CD4-positive, alpha-beta T cell treated with Interleukin-2 at 100 ng/mL for 4 hours (primary cell): ENCODE measurements around the gene DESI2.

Source experiments
- DNase-seq: peaks from one replicate; pipeline ENCODE4 v3.0.0-alpha.2; 2020; ENCODE audit warnings: low spot score

DESI2 gene

DNA sequence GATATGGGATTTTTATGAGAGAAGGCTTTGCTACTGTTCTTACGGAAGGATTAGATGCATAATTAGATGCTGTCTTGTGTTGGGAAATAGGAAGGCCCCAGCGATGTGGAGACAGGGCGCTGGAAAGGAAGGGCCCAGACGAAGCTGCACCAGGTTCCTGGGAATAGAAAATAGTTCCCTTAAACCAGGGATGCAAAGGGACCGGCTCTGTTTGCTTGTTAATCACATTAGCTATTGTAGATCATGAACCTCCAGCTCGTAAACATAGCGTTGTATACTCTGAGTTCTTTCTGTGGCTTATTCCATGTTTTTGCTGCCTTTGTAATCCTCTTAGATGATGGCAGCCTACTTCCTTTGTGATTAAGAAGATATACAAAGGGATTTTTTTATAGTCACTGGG lies 102.7 kb downstream of the DESI2 start:
- DNase-seq, result no peak

DNA sequence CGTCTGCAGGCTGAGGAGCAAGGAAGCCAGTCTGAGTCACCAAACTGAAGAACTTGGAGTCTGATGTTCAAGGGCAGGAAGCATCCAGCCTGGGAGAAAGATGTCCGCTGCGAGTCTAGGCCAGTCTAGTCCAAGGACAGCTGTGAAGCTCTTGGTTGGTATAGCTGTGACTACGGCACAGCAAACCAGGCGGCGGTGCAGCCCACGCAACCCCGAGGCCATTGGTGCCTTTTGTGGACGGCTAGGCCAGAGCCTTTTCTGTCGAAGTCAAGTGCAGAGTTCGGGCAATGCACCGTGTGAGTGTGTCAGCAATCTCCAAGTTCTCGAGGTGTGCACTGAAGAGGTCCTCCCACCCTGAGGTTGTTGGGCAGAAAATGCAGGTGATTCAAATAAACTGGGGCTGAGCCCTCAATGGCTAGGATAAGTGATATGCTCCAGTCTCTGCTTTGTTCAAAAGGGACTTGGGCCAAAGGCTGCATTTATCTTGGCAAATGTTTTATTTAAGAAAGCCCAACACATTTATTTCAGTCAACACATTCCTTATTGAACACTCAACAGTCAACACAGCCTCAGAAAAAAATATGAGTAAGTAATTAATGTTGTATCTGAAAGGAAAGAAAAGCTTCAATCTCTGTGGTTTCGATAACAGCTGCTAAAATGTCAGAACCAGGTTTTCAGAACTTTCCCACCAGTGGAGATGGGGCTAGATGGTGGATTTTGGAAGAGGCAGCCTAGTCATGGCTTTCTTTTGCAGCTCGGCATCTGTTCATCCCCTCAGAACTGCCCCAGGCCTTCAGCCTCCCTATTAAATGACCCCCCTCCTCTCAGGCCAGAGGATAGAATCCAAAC lies 104.4 kb downstream of the DESI2 start:
- DNase-seq, result no peak
